Testis (tissue), 3 donors: Measurements from ENCODE around the gene NPEPL1. TPM values are rescaled to one million over a fixed set of nuclear protein-coding genes. Genes with fewer than 3 reads are reported as not detected.

Source experiments
- DNase-seq: peaks from one replicate; pipeline ENCODE4 v3.0.0-alpha.2; 2019
- H3K27ac ChIP-seq, 2 donors: fragments of 200-600 bp; sonication (generic); one replicate each; pipeline ENCODE4 v1.5.1; 2019
- H3K27me3 ChIP-seq: fragments of 200-600 bp; sonication (generic); one replicate; pipeline ENCODE4 v1.5.1; 2019
- H3K36me3 ChIP-seq: fragments of 200-600 bp; sonication (generic); one replicate; pipeline ENCODE4 v1.5.1; 2017; ENCODE audit warnings: low read depth; ENCODE audit errors: missing control alignments
- H3K4me1 ChIP-seq: fragments of 200-600 bp; sonication (generic); one replicate; pipeline ENCODE4 v1.5.1; 2019
- H3K4me3 ChIP-seq, 2 donors: fragments of 200-600 bp; sonication (generic); one replicate each; pipeline ENCODE4 v1.5.1; 2017 to 2019
- H3K9me3 ChIP-seq: fragments of 200-600 bp; sonication (generic); one replicate; pipeline ENCODE4 v1.5.1; 2017
- POLR2A ChIP-seq: fragments of 450-650 bp; IDR thresholded peaks from one replicate; pipeline ENCODE4 v1.6.1; 2017; ENCODE audit warnings: antibody characterized with exemption, mild to moderate bottlenecking, moderate library complexity
- WGBS, 2 donors: methylation state at CpG; one replicate each; pipeline ENCODE4 v1.1.5; 2018; 5-methylcytosine and 5-hydroxymethylcytosine counted together
- intact Hi-C: fragments of 100-400 bp; cut with DNase I; formaldehyde crosslinking; loops from one replicate; pipeline ENCODE4 v1.15.1; 2023; ENCODE audit warnings: low total_unique reads
- polyA plus RNA-seq: library from polyadenylated mRNA; stranded (reverse); fragments of 350-450 nt; fragmentation: Illumina TruSeq; extraction: RNeasy Lipid Tissue Mini Kit (QIAGEN cat#74804); gene quantifications from one replicate; pipeline ENCODE4 v1.2.3, GENCODE V29; 2014; ENCODE audit warnings: low read depth, low replicate concordance; ENCODE audit not compliant: insufficient read depth
- total RNA-seq, 2 donors: library from RNA; depleted of rRNA; stranded (reverse); fragments of >200 nt; gene quantifications; one replicate each; pipeline ENCODE4 v1.2.3, GENCODE V29; 2016
- TF ChIP-seq, protein P1 (sequence below), 3 experiments: fragments of 450-650 bp in 2 of 3; fragments of 200-600 bp in 1 of 3; sonication (generic) in 1 of 3; IDR thresholded peaks; one replicate each; pipeline ENCODE4 v1.5.1; 2016 to 2019; ENCODE audit warnings: antibody characterized with exemption in 3 of 3, mild to moderate bottlenecking in 2 of 3, moderate library complexity in 1 of 3

The NPEPL1 gene
- total and polyA plus RNA-seq, 3 donors from 2014 or later: 47.6 to 79.9 (median 56.3) TPM

DNA sequence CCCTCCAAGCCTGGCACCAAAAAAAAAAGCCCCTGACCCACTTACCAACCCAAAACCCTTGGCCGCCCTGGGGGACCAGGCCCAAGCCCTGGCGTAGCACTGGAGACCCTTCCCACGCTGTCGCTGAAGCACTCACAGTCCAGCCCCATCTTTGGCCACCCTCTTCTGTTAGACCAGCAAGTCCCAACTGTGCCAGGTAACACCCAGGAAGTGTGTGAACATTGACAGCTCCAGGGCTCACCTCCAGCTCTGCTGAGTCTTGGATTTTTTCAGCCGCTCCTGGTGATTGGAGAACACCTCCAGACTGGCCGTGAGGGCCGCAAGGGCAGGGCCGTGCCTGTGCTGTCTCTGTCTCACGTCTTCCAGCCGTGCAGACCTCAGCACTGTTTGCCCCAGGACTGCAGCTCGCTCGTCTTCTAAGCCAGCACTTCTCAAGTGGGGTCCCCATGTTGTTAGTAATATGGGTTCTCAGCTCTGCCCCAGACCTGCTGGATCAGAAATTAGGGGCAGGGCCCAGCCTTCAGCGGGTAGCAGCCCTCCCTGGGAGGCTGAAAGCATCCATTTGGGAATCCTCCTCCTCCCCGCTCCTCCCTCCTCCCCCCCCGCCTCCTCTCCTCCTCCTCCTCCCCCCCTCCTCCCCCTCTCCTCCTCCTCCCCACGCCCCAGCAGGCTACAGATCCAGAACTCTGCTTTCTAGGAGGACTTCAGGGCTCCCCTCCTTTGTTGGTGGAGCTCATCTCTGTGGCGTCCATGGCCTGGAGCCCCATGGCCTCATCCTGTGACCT is 18.1 kb downstream of the NPEPL1 start:
- Histone ChIP-seq H3K36me3 (no peaks in the 10 kb centered on the region), H3K27me3 (no peaks in the 10 kb centered on the region), H3K4me3 (no peak overlapping the region), H3K27ac (no peak overlapping the region), H3K9me3 (no peaks in the 10 kb centered on the region), H3K4me1 (no peaks in the 10 kb centered on the region)
- DNase-seq: peak; percentile 6
- WGBS, 2 donors: 90 to 92% methylated on average over 15 to 16 of the region's 17 CpGs
- intact Hi-C loops: no loop called here
- TF ChIP-seq, protein P1, sequence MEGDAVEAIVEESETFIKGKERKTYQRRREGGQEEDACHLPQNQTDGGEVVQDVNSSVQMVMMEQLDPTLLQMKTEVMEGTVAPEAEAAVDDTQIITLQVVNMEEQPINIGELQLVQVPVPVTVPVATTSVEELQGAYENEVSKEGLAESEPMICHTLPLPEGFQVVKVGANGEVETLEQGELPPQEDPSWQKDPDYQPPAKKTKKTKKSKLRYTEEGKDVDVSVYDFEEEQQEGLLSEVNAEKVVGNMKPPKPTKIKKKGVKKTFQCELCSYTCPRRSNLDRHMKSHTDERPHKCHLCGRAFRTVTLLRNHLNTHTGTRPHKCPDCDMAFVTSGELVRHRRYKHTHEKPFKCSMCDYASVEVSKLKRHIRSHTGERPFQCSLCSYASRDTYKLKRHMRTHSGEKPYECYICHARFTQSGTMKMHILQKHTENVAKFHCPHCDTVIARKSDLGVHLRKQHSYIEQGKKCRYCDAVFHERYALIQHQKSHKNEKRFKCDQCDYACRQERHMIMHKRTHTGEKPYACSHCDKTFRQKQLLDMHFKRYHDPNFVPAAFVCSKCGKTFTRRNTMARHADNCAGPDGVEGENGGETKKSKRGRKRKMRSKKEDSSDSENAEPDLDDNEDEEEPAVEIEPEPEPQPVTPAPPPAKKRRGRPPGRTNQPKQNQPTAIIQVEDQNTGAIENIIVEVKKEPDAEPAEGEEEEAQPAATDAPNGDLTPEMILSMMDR (IDR thresholded peaks at IDR 0.05): no peak
- no peak for TF ChIP-seq POLR2A

DNA sequence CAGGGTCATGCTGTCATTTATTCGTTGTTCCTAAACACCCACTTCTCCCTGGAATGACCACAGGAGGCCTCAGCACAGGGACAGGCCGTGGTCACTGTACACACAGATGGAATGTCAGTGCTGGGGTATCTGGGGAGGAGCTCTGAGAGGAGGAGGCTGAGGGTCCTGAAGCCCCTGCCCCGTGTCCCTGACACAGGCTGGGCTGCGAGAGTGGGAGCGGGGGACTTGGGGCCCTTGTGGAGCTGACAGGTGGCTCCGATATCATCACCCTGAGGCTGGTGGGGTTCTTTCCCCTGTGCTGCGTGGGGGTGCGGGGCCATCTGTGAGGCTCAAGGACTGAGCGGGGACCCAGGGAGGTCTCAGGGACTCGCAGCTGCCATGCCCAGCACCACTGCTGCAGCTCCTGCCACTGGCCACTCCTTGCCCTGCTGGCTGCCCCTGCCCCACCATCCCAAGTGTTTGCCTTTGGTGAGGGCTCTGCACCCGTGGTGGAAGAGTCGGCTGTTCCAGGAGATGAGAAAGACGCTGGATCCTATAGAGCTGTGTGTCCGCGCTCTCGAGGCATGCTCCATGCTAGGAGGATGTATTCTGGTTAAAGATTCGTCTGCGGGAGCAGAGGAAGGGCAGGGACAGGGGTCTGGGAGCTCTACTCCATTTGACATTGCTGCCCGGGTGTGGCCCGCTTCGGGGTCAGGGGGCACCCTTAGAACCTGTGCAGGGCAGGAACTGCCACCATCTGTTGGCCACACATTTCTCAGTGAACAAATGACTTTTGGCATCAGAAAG is 18.9 kb downstream of the NPEPL1 start:
- intact Hi-C loops: no loop called here
- WGBS, 2 donors: 90 to 95% methylated on average over 5 to 21 of the region's 21 CpGs

DNA sequence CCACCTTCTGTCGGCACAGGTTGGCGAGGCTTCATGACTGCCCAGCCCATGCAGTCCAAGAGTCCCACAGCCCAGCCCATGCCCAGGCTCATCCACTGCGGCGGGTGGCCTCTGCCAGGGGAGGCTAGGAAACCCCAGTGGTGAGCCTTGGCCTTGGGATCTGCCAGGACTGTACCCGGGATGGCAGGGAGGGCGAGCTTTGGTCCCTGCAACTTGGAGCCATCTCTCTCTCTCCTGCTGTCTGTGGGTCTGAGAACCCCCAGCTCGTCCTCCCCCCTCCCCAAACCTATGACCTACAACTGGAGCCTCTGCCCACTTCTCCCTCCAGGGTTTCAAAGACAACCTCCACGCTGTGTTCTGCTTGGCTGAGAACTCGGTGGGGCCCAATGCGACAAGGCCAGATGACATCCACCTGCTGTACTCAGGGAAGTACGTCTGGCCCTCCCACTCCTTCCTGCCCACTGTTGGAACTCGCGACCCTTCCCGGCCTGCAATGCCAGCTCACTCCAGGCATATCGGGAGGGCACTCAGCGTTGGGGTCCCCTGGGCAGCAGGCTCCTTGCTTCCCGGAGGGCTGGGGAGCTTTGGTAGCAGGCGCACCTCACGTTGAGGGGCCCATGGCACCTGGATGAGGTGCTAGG is 19.7 kb downstream of the NPEPL1 start:
- no peak for DNase-seq
- Histone ChIP-seq H3K27me3 (no peaks in the 10 kb centered on the region), H3K4me1 (no peaks in the 10 kb centered on the region), H3K9me3 (no peaks in the 10 kb centered on the region), H3K27ac (no peak overlapping the region), H3K4me3 (no peak overlapping the region), H3K36me3 (no peaks in the 10 kb centered on the region)
- intact Hi-C loops: no loop called here
- TF ChIP-seq POLR2A: no peak
- TF ChIP-seq, protein P1 (IDR thresholded peaks at IDR 0.05): no peak
- 85 to 94% methylated on average over 7 to 19 of the region's 19 CpGs for WGBS, 2 donors

More for the DNA sequence above, 18.9 kb downstream of the NPEPL1 start:
- DNase-seq: peak; percentile 10
- Histone ChIP-seq H3K9me3 (no peaks in the 10 kb centered on the region), H3K36me3 (no peaks in the 10 kb centered on the region), H3K4me1 (no peaks in the 10 kb centered on the region), H3K4me3 (no peak overlapping the region), H3K27ac (no peak overlapping the region), H3K27me3 (no peaks in the 10 kb centered on the region)
- TF ChIP-seq, protein P1 (IDR thresholded peaks at IDR 0.05): no peak
- no peak for TF ChIP-seq POLR2A

DNA sequence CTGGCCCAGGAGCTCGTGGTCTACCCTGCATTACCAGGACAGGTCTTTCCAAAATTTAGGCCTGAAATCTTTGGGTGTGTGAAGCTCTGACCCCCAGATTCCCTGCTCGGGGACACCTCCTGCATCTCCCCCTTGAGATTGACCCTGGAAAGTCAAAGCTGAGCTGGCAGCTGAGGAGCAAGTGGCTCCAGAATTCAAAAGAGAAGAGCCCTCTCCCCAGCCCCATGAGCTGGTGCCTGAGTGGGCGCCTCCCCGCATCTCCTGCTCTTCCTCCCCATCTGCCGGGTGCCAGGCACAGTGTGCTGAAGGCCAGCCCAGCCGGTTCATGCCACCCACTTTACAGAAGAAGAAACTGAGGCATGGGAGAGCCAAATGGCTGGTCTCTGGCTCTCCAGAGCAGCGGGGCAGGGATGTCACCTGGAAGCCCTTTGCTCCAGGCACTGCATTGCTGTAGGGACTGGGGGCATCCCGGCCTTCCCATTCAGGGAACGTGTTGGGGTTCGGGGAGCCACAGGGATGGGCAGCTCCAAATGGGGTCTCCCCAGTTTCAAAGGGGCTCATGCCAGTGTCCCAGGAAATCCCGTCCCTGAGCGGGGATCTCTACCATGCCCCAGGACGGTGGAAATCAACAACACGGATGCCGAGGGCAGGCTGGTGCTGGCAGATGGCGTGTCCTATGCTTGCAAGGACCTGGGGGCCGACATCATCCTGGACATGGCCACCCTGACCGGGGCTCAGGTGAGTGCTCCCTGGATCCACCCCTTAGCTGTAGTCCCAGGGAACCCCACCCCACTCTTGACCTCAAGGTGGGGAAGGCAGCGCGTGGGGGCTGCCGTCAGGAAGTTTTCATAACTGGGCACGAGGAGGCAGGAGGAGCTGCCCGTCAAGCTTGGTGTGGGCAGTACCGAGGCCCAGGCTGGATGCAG is 20.5 kb downstream of the NPEPL1 start:
- H3K27me3 ChIP-seq: no peaks in the 10 kb centered on the region
- no peaks in the 10 kb centered on the region for H3K9me3 ChIP-seq
- no peaks in the 10 kb centered on the region for H3K4me1 ChIP-seq
- DNase-seq: peak; percentile 11
- H3K36me3 ChIP-seq: no peaks in the 10 kb centered on the region
- intact Hi-C loops: no loop called here
- no peak overlapping the region for H3K4me3 ChIP-seq
- no peak overlapping the region for H3K27ac ChIP-seq
- WGBS, 2 donors: 85 to 91% methylated on average over 4 to 24 of the region's 24 CpGs
- TF ChIP-seq POLR2A: no peak
- TF ChIP-seq, protein P1 (IDR thresholded peaks at IDR 0.05): no peak
